NCI-H345 (cell line): Measurements from ENCODE around the gene SNED1.

Experiments used
- DNase-seq: peaks from one replicate; lab custom pipeline; 2025; lab: John Stamatoyannopoulos, UW

SNED1 gene

GRCh38 chr2:240960309-240960970 is 38.0 kb upstream of the SNED1 start:
- DNase-seq: no peak

GRCh38 chr2:240960971-240961876 is 37.2 kb upstream of the SNED1 start:
- no peak for DNase-seq

- no peak for DNase-seq
Observed at GRCh38 chr2:240961910-240962299, 36.5 kb upstream of the SNED1 start.

GRCh38 chr2:240962300-240963064 is 35.9 kb upstream of the SNED1 start:
- DNase-seq: no peak

- no peak for DNase-seq
Observed at GRCh38 chr2:240963065-240963867, 35.2 kb upstream of the SNED1 start.

- DNase-seq: no peak
Observed at GRCh38 chr2:240963868-240964703, 34.3 kb upstream of the SNED1 start.

GRCh38 chr2:240964704-240965295 is 33.6 kb upstream of the SNED1 start:
- DNase-seq: no peak

GRCh38 chr2:240965296-240965904 is 33.0 kb upstream of the SNED1 start:
- DNase-seq: no peak

- DNase-seq: no peak
Observed at GRCh38 chr2:240965905-240966456, 32.4 kb upstream of the SNED1 start.

- no peak for DNase-seq
Observed at GRCh38 chr2:240966457-240966905, 31.9 kb upstream of the SNED1 start.

GRCh38 chr2:240966906-240967680 is 31.3 kb upstream of the SNED1 start:
- no peak for DNase-seq

- no peak for DNase-seq
Observed at GRCh38 chr2:240967681-240968621, 30.5 kb upstream of the SNED1 start.

GRCh38 chr2:240968731-240969624 is 29.4 kb upstream of the SNED1 start:
- no peak for DNase-seq

- DNase-seq: no peak
Observed at GRCh38 chr2:240970104-240970503, 28.3 kb upstream of the SNED1 start.

GRCh38 chr2:240970816-240971215 is 27.6 kb upstream of the SNED1 start:
- DNase-seq: no peak

GRCh38 chr2:240972201-240972600 is 26.2 kb upstream of the SNED1 start:
- no peak for DNase-seq
